Measurements from ENCODE around the gene CSRP2. TPM values are rescaled to one million over a fixed set of nuclear protein-coding genes. Genes with fewer than 3 reads are reported as not detected.

CSRP2 gene
- 9.2 and 12.5 TPM in 2 replicates for total RNA-seq

GRCh38 chr12:76878899-76879709, at the start of gene CSRP2:
Gene CSRP2, minus strand, starts transcription at chr12:76879019. Its CDS starts 12,759 bp downstream, at chr12:76866260.

Other genes with a start within 250 kb of the CSRP2 start
- 10.2 and 13.1 TPM in 2 replicates for gene ZDHHC17, start 114.9 kb downstream of the CSRP2 start, total RNA-seq
- gene E2F7, start 186.6 kb upstream of the CSRP2 start, total RNA-seq, result 0.25 and 0.44 TPM in 2 replicates

Data from cardiac ventricle fibroblast (primary cell).